DMS153 treated with DMSO at 0.1 percent for 48 hours (cell line): ENCODE measurements around the gene PPIC.

ENCODE experiments used
- DNase-seq: peaks from one replicate; lab custom pipeline; 2025; ENCODE audit not compliant: unreplicated experiment; lab: John Stamatoyannopoulos, UW

PPIC gene

DNA sequence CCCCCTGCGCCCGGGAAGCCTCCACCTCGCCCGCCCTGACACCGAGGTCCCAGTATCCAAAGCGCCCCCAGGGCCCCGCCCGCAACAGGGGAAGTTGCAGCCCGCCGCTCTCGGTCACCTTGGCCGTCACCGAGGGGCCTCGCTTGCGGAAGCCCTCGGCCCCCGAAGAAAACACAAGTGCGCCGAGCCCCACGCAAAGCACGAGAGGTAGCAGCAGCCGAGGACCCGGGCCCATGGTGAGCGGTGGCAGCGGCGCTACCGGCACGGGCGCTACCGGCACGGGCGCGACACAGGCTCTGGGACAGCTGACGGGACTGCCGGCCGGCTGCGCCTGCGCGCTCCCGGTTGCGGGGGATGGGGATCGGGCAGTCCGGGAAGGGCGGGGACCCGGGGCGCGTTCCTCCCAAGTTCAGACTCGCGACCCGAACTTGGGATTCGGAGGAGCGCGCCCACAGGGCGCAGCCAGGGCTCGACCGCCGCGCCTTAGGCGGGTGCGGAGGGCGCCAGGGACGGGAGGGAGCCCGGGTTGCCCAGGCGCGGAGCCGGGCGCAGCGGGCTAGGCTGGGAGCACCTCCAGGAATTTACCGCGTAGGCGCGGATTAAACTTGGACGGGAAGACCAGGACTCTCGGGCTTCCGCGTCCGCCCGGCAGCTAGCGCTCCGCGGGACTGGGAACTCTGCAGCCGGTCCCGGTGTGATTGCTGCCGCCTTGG, at the start of gene PPIC:
PPIC (minus strand) TSS at position 335 of the 713 bp plus-strand sequence; CDS start at position 235, 100 bp downstream.
- no peak for DNase-seq

DNA sequence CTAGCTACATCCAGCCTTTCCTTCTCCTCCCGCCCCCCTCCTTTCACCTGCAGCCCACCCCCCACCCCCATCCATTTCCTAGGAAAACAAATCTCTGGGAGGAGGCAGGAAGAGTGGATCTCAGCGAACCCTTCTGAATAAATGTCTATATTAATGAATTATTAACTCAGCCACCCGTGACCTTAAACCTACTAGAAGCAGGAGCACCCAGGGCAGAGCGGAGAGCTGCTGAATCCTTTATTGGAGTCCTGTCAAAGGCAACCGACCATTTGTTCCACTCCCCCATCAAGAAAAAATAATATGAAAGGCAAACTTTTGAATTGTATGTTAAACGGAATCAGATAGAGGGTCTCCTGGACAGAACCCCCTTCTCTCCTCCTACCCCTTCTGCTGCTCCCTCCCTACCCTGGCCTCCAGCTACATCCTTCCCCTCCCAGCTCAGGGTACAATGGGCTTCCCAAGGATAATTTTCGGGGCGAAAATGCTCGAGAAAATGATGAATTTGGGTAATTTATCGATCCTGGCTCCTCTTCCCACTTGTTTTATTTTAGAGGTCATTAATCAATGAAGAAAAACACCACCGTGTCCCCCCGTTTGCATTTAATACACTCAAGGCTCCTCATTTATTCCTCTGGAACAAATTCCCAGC, 49.2 kb upstream of the PPIC start:
- no peak for DNase-seq

DNA sequence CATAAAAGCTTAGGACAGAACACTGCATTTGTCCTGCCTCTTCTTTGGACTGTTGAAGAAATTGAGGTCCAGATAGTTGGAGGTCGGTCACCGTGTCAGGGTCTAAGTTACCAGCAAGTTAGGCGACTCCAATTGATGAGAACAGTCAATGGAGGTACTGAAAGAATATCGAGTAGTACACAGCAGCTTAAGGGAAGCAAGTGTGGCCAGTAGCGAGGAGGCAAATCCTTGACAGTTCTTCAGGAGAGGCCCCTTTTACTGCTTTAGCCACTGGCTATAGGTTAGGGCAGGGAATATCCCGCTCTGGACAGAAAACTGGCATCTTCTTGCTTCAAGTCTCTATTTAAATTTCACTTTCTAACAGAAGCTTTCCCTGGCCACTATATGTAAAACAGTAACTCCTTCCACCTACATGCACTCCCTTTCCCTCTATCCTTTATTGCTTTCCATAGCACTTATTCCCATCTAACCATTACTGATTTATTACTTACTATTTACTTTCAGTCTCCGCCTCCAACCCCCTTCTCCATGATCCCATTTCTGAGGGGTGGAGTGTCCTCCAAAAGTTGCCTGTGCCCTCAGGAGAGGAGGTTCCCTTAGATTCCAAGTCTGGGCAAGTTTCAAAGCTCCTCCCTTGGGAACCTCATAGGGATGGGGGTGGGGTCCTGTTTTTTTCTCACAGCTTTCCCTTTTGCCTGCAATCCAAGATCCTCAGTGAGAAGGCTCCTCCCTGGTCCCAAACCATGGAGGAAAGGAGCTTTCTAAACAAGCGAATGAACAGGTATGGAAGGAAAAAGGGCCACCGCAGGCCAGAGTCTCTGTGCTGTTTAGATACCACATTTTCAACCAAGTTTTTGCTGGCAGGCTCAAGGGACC, 48.4 kb upstream of the PPIC start:
- no peak for DNase-seq

DNA sequence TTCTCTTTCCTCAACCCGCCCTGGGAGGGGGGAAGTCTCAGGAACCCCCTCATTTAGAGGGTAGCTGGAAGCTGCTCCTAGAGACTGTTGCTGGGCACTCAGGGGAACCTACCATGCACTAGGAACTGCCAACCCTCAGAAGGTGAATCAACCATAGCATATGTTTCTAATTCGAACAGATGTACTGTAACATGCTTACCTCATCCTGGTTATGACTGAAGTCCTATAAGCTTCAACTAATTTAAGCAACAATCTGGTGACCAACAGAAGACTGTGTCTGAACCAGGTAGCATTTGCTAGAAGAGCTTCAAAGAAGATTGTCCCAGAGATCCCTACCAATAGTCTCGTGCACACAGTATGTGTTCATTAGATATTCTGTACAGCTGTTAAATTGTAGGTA, 46.8 kb upstream of the PPIC start:
- DNase-seq, result no peak

DNA sequence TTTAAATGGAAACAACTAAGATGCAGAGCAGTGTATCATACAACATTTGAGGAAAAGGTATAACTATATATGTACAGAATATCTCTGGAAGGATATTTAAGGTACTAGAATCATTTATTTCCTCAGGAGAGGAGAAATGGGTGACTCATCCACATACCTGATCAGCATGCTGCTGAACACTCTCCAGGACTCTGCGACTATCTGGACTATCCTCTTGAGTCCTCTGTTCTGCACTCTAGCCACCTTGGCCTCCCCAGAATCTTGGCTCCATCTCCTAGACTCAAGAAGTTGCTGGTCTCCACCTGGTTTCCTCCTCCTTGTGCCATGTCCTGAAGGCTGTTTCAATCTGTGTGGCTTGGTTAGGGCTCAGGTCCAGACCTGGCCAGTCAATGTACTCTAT, 43.7 kb upstream of the PPIC start:
- no peak for DNase-seq

DNA sequence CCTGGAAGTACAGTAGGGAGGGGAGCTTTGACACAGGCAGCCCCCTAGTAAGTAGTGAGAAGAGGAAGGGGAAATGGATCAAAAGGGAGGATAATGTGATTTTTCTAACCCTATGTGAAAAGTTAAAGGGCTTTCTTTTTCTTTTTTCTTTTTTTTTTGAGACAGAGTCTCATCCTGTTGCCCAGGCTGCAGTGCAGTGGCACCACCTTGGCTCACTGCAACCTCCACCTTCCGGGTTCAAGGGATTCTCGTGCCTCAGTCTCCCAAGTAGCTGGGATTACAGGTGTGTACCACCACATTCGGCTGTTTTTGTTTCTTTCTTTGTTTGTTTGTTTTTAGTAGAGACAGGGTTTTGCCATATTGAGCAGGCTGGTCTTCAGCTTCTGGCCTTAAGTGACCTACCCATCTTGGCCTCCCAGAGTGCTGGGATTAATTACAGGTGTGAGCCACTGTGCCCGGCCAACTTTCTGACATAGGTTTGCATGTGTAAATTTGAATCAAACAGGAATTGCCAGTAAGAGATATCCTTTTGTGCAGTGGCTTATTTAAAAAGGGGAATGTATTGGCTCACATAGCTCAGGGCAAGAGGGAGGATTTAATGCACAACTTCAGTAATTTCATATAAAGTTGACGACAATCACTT, 39.1 kb upstream of the PPIC start:
- no peak for DNase-seq

DNA sequence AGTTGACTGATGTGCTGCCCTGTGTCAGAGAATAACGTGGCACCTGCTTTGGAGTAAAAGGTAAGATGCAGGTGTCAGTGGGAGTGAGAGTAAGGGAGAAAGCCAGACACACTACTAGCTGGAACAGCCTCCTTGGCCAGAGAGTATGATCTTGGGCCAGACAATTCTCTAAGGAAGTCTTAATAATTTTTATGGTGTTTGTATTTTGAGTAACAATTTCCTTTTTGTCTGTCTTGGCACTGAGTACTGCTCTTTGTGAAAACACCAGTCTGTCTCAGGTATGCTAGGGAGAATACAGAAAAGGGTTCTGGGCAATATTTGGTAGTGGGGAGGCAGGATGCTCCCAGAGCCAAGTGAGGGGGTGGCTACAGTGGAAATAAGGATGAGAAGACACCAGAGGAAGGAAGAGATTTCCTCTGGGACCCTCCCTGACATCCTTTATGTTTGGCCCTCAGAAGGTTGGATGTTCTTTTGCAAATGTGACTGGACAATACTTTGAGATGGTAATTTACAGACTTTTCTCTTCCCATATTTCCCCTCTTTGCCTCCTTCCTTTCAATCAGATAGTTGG, 31.9 kb upstream of the PPIC start:
- DNase-seq, result no peak

DNA sequence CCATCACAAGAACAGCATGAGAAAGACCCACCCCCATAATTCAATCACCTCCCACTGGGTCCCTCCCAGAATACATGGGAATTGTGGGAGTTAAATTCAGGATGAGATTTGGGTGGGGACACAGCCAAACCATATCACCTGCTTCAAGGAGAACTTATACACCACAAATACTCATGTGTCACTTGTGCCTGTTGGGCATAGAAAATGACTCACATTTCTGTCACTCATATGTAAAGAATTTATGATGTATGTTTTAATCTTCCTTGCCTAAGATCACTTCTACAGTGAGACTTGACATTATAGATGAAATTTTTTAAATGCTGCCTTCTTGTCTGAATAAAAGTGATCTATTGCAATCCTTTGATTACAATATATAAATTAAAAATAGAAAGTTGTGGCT, 29.5 kb upstream of the PPIC start:
- no peak for DNase-seq

DNA sequence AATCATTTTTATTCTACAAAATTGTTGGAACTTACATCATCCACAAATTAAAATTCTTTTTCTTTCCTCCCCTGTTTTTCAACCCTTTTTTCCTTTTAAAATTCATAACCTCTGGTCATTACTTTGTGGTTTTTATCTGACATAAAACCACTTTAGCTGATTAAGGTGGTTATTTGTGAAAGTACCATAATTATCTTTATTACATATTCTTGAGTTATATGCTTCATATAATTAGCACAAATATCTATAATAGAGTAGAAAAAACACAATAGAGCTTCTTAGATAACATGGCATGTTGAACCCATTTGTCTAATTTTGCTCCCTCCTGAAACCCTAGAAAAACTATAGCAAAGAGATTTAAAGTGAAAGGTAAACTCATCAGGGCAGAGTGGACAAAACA, 22.9 kb upstream of the PPIC start:
- no peak for DNase-seq

DNA sequence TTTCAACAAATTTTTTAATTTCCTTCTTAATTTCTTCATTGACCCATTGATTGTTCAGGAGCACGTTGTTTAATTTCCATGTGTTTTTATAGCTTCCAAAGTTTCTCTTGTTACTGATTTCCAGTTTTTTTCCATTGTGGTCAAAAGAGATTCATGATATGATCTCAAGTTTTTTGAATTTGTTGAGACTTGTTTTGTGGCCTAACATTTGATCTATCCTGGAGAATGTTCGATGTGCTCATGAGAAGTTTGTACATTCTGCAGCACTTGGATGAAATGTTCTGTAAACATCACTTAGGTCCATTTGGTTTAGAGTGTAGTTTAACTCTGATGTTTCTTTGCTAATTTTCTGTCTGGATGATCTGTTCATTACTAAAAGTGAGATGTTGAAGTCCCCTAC, 14.7 kb upstream of the PPIC start:
- DNase-seq, result no peak

DNA sequence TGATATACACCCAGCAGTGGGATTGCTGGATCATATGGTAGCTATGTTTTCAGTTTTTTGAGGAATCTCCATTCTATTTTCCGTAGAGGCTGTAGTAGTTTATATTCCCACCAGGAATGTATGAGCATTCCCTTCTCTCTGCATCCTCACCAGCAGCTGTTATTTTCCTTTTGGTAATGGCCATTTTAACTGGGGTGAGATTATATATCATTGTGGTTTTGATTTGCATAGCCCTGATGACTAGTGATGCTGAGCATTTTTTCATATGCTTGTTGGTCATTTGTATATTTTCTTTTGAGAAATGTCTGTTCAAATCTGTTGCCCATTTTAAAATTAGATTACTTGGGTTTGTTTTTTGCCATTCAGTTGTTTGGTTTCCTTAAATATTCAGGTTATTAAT, 11.2 kb upstream of the PPIC start:
- DNase-seq, result no peak

DNA sequence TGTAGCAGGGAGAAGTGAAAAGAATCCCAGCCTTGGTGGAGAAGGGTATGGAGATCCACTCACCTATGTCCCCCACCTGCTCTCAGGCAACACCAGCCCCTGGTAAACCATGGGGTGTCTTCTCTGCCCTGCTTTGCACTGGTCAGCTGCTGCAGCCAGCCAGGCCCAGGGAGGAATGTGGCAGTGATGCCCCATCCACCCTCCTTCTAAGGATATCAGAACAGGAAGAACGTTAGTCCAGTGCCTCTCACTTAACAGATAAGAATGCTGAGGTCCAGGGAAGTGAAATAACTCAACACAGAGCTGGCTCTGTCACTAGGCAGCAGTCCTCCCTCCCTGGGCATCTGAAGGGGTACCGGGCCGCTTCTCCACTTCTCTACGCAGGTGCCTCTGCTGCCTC, 9.7 kb upstream of the PPIC start:
- no peak for DNase-seq

DNA sequence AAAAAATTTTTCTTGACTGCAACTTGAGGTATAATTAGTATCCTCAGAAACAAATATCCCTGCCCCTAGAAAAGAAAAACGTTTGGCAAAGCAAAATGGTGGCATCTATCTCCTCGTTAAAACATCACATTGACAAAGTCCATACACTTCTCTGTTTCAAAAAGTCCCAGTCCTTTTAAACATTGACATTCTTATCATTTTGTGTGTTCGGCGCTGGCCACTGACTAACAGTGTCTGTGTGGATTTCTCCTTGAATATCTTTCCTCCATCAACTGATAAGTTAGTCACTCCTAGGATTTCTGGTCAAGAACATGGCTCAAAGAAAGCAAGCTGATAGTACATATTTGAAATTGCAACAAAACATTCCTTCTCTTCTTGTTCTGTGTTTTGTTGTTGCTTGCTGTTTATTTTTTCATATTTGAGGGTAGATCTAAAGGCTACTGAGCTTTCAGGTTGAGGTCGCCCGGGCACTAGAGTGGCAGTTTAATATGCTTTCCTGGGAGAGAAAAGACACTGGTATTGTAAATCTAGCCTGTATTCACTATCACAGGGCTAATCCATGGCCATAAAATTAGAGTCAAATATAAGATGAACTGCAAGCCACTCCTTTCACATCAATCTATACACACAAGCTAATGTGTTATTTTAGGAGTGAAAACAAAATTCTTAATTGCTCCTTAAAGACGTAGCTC, 8.5 kb upstream of the PPIC start:
- DNase-seq, result no peak

DNA sequence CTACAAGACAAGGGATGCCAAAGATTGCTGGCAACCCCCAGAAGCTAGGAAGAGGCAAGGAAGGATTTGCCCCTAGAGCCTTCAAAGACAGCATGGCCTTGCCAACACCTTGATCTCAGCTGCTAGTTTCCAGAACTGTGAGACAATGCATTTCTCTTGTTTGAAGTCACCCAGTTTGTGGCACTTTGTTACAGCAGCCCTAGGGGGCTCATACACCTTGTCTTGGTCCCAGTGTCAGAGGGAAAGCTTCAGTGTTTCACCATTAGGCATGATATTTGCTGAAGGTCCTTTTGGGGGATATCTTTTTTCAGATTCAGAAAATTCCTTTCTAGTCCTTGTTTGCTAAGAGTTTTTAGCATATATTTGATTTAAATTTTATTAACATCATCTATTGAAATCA, 3.1 kb upstream of the PPIC start:
- DNase-seq, result no peak

DNA sequence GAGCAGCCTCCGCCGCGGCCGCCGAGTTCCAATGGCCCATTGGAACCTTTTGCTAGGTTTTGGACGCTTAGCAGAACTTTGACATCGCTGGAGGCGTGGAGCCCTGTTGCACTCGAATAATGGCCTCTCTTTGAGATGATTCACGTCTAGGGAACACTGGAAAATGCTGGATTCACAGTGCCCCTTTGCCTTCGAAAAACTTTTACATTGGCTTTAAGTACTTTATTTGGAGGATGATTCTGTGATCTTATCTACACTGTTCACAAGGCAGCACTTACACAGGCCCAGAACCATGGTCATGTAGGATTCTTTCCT, 536 bp upstream of the PPIC start:
- DNase-seq, result no peak

DNA sequence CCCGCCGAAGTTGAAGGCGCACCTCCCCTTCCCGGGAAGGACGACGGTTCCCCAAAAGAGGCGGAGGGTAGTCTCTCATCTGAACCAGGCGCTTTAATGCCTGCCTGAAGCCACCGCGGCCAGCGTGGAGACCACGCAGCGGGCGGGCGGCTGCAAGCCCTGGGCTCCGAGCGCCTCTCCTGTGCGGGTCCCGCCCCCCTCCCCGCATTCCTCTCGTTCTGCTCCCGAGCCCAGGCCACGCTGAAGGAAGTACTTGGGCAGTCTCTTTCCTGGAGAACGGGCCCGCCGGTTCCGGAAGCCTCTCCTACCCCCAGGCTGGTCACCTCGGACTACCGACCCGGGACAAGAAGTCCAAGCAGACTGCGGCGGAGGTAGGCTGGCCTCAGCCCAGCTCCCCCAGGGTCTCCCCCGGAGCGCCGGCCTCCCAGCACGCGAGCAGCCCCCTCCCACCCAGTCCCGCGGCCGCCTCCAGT, 571 bp downstream of the PPIC start:
- no peak for DNase-seq

DNA sequence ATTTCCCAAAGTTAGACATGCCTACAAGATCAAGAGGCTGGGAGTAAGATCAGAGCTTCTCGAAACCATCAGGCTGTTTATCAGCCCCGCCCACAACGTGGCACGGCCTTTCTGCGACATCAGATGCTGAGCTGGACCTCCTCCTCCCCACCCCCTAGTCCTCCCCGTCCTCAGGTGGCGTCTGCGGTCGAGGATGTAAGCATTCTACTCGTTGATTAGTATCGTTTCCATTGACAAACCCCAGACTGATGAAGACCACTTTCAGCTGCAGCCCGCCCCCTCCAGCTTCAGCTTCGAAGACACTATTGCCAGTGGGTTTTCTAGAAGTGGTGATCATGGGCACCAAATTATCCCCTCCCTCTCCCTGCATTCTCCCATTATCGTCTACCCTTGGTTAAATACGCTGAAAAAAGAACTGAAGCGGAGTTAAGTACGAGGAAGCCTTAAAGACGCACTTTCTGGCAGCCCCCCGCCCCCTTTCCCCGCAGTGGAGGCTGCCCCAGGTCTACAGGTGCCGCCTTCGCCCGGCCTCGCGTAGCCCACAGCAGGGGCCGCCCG, 1.1 kb downstream of the PPIC start:
- DNase-seq, result no peak

DNA sequence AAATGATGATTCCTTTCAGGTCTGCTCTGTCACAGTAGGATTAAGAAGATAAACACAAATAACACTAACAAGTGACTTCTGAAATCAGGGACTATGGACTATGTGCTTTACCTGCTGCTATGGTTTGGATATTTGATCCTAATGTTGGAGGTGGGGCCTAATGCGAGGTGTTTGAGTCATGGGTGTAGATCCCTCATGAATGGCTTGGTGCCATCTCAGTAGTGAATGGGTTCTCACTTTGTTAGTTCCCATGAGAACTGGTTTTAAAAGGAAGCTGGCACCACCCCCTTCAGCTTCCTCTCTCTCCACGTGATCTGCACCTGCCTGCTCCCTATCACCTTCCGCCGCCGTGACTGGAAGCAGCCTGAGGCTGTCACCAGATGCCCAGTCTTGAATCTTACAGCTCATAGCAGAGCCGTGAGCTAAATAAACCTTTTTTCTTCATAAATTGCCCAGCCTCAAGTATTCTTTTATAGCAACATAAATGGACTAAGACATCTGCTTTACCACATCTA, 3.3 kb downstream of the PPIC start:
- no peak for DNase-seq

DNA sequence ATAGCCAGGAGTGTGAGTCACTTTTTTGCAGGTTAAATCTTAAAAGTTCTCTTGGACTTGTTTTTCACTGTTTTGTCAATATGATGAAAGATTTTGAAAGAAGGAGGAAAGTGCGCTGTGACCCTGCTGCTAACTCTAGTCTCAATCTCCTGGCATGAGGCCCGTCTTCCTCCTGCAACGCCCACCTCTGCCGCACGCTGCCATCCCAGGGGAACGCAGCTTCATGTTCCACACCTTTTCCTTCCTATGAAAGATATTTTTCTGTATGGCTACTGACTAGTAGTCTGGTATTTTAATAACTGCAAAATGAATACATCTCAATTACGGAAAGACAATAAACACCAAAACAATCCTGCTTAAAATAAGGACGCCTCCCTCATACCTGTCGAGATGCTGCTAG, 8.3 kb downstream of the PPIC start:
- DNase-seq, result no peak

DNA sequence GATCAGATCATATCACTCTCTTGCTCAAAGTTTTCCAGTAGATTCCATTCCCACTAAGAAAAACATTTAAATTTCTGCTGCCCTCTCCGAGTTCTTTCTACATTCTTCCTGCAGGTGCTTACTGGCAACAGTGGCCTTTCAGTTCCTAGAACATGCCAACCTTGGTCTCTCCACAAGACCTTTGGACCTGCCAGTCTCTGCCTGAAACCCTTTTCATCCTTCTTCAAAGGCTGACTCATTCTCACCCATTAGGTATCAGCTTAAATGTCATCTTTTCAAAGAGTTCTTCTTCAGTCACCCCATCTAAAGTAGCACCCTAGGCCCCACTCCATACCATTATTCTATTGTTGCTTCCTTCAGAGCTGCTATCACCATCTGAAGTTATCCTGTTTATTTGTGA, 21.8 kb downstream of the PPIC start:
- no peak for DNase-seq
